Activated gamma-delta T cell treated with Interleukin-2 at 50 U/mL for 16 hours (primary cell): ENCODE measurements around the gene PLEKHD1.

Experiments
- DNase-seq: peaks from one replicate; pipeline ENCODE4 v3.0.0-alpha.2; 2020

The PLEKHD1 gene

DNA sequence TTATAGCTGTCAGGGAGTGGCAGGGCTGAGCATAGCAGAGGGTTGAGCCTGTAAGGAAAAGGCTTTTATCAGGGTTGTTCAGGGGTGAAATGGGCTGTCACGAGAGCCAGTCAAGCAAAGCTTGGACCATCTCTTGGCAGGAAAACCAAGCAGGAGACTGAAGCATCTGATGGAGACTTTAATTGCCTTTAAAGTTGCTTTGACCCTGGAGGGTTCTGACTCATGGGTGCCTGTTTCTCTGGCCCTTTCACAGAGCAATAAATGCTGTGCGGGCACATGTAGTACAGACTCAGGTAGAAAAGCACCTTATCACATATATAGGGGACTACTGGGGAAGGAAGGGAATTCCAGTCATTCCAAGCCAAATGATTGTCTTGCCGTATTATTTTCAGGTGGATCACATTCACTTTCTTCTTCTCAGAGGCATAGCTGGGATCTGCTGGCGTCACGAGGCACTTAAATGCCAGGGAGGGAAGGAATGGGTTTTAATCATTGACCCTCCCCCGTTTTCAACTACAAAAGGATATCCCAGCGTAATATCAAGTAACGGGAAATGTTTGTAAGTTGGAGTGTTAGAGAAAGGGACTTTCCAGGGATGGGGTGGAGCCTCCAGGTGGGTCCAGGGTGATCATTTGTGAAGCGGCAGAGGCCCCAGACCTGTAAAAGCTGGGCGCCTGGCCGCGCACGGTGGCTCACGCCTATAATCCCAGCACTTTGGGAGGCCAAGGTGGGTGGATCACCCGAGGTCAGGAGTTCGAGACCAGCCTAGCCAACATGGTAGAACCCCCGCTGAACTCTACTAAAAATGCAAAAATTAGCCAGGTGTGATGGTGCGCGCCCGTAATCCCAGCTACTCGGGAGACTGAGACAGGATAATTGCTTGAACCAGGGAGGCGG, 34.9 kb downstream of the PLEKHD1 start:
- no peak for DNase-seq

DNA sequence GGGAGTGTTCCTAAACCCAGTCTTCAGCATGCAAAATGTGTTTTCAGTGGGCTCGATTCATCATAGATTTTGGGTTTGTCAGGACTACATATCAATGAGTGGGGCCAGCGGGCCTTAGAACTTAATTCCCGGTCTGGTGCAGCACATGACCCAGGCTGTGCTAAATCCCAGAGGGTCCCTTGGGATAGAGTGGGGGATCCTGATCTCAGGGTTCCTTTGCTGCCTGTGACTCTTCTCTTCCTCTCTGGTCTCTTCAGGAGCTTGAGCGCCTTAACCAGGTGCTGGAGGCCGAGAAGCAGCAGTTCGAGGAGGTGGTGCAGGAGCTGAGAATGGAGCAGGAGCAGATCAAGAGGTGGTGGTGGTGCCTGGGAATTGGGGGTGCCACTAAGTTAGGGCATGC, 37.5 kb downstream of the PLEKHD1 start:
- DNase-seq, result no peak

DNA sequence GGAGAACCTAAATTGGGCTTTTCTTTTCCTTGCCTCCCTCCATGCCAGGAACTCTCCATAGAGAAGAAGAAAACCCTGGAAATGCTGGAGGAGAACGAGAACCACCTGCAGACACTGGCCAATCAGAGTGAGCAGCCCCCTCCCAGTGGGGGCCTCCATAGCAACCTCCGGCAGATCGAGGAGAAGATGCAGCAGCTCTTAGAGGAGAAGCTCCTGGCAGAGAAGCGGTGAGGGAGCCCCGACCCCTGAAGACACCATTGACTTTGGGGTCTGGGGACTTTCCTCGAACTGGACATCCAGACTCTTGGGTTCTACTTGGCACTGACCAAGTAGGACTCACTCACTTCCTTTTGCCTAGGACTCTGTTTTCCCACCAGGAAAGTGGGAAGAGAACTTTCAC, 41.4 kb downstream of the PLEKHD1 start:
- no peak for DNase-seq

DNA sequence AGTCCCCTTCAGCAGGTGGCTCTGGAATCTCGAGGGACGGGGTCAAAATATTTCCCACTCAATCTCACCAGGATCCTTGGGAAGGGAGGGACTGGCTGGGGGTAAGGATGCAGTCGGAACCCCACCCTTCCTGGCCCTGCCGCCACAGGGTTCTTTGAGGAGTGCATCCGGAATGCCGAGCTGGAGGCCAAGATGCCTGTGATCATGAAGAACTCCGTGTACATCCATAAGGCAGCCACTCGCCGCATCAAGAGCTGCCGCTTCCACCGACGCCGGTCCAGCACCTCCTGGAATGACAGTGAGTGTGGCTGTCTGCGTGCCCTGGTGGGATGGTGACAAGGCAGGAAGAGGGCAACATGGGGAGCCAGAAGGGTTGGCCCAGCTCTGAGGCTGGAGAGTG, 43.1 kb downstream of the PLEKHD1 start:
- DNase-seq, result no peak

DNA sequence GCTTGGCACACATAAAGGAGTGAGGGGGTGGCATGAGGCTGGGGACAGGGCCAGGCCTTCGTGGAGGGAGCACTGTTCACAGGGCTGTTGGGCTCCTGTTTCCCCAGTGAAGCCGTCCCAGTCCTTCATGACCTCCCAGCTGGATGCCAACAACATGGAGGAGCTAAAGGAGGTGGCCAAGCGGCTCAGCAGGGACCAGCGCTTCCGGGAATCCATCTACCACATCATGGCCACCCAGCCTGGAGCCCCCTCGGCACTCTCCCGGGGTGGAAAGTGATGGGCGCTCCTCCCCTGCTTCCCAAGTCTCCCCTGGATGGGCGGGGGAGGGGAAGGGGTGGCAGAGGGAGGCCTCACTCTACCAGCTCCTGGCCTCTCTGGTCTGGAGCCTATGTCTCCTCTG, 43.6 kb downstream of the PLEKHD1 start:
- DNase-seq, result no peak

DNA sequence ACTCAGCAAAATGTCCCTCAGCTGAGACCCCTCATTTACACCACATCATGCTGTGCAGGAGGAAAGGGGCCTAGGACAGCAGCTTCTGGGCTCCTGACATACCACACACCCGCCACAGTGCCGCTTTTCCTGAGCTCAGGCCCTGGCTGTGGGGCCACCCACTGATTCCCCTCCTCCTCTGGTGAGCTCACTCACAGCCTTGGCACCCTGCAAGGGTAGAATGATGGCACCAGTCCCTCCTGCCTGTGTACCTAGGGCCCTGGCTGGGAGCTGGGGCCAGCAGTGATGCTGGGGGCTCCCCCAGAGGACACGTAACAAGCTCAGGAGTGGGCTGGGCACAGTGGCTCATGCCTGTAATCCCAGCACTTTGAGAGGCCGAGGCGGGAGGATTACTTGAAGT, 44.4 kb downstream of the PLEKHD1 start:
- DNase-seq, result no peak

DNA sequence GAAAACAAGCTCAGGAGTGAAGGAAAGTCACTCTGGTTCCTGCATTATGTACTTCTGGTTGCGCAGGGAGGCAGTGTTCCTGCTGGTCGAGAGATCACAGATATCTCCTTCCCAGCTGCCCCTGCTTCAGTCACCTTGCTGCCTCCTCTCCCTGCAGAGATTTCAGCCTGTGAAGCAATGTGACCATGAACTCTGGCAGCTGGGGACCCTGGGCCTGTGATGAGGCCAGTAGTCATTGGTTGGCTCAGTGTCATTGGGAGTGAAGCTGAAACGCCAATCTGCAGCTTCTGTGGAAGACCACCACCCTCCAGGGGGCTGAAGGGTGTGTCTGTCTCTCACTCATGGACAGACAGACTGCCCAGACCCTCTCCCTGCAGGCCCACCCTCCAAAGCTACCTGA, 45.0 kb downstream of the PLEKHD1 start:
- DNase-seq, result no peak

DNA sequence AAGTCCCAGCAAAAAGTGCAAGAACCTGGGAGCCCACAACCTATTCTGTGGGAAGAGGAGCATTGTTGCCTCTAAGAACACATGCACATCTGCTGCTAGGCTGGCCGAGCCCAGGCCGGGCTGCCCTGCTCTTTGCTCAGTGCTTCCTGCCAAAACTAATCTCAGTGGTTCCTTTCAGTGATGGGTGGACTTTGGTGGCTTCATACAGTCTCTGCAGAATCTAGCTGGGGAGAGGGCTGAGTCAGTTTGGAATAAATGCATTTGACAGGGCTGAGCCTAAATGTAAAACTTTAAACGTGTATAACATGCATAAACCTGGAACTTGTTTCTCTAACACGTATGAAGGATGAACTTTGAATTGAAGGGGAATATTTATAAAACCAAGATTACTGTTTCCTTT, 45.6 kb downstream of the PLEKHD1 start:
- DNase-seq, result no peak

DNA sequence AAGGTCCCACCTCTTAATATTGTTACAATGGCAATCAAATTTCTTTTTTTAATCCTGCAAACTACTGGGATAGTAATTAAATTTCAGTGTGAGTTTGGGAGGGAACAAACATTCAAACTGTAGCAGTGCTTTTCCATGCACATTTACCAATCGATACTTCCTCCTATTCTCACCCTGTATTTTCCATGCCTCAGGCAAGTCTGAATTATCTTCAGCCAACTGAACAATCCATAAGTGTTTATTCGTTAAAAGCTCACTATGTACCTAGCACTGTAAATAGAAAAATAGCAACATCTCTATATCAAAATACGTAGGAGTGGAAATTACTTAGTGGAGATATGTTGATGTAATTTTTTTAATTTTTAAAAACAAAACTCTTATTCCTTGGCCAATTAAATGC, 46.6 kb downstream of the PLEKHD1 start:
- no peak for DNase-seq

DNA sequence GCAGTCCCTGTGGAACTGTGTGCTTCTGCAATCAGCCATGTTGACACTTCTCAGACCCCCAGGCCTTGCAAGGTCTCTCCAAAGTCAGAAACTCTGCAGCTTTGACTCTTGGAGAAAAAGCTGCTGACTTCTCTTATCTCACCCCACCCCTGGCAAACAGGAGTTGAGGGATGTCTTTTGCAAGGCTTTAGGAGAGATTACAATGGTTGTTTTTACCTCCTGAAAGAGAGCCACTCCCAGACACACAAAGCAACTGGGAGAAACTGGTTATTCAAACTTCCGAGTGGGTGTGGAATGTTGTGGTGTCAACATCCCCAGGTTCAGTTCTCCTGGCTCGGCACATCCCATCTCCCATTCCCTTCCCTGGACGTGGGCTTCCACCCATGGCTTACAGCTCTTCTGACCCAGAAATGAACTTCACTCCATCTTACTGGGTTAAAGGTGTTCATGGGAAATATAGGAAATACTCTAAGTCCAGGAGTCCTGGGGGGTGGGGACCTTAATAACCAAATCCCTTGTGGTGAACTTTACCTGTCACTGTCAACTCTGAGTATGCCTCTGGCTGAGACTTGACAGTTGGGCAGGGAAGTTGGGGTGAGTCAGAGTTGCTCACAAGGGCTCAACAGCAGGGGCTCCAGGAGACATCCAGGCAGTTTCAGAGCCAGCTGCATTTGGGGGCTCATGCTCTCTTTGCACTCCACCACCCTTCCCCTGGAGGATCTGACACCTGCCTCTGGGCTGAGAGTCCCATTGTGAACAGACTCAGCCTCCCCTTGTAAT, 48.2 kb downstream of the PLEKHD1 start:
- no peak for DNase-seq

DNA sequence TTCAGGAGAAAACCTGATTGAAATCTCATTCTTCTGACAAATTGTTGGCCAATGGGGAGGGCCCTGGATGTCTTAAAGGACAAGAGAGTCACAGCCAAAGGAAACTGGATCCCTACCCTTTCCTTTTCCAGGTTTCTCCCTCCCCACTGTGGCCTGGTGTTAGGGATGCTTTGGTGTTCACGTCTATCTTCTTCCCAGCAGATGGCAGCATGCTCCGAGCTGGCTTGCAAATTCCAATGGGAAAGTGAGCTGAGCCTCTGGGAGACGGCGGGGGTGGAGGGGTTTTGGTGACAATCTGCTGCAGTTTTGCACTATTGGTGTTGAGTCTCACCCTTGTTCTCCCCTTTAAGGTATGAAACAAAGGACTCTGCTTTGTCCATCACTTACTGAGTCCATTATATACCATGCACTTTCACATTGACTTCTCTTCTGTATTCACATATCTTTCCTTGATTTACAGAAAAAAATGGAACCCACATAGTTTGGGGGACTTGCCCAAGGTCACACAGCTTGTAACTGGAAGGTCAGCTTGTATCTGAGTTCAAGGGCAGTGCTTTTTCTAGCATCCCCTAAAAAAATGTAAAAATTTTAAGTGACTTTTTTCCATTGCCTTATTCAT, 50.8 kb downstream of the PLEKHD1 start:
- DNase-seq, result no peak

DNA sequence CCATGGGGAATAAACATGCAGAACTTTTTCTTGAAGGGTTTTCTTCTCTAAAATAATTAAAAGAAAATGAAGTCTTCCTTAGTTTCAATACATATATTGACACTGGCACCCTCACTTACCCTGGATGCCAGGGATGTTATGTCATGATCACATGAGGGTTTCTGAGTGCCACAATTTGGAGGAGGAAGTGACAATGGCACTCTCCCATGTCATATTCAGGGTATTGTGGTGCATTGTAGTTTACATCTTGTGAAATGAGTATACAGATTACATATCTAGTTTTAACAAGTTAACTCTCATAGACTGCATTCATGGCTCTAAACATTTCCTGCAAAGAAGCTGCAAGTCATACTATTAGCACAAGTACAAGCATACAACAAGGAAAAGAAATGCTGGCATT, 52.4 kb downstream of the PLEKHD1 start:
- no peak for DNase-seq

DNA sequence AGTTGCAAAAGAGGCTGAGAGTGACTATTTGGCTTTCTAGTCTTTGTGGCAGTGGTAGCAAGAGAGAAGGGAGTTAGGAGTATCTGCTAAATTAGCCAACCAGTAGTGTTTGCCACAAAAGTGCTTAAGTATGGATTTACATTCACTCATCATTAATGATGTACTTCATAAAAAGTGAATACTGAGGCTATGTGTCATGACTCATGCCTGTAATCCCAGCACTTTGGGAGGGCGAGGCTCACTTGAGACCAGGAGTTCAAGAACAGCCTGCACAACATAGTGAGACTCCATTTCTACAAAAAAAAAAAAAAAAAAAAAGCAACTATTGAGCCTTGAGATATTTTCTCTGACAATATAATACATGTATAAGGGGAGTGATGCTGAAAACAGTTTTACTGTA, 53.4 kb downstream of the PLEKHD1 start:
- no peak for DNase-seq

DNA sequence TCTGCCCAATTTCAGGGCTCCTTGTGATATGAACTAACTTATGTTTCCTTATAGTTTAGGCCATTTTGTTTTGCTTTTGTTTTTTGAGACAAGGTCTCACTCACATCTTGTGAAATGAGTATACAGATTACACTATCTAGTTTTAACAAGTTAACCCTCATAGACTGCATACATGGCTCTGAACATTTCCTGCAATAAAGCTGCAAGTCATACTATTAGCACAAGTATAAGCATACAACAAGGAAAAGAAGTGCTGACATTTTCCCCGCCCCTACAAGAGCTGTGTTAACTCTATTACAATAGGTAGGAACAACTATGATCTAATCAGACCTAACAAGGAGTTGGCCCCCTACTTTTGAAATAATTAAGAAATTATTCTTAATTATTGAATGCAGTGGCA, 54.2 kb downstream of the PLEKHD1 start:
- no peak for DNase-seq

DNA sequence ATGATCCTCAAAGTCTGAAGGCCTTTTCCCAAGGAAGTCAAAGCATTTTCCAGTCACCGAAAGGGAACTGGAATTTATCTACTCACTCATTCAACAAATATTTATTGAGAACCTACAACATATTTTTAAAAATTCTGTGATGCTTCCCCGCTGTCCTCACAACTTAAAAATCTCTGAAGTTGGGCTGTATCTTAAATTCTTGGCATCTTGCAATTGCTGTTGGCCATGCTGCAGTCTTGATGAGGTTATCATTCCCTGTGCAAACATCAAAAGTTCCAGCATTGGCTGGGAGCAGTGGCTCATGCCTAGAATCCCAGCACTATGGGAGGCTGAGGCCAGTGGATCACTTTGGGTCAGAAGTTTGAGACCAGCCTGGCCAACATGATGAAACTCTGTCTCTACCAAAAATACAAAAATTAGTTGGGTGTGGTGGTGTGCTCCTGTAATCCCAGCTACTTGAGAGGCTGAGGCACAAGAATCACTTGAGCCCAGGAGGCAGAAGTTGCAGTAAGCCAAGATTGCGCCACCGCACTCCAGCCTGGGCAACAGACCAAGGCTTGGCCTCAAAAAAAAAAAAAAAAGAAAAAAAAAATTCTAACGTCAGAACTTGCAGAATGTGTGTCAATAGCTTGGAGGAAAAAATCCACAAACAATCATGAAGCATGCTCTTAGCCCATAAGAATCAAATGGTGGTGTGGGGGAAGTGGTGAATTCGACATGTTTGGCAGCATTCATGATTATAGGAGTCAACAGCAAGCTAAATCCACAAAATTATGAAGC, 55.3 kb downstream of the PLEKHD1 start:
- DNase-seq, result no peak

DNA sequence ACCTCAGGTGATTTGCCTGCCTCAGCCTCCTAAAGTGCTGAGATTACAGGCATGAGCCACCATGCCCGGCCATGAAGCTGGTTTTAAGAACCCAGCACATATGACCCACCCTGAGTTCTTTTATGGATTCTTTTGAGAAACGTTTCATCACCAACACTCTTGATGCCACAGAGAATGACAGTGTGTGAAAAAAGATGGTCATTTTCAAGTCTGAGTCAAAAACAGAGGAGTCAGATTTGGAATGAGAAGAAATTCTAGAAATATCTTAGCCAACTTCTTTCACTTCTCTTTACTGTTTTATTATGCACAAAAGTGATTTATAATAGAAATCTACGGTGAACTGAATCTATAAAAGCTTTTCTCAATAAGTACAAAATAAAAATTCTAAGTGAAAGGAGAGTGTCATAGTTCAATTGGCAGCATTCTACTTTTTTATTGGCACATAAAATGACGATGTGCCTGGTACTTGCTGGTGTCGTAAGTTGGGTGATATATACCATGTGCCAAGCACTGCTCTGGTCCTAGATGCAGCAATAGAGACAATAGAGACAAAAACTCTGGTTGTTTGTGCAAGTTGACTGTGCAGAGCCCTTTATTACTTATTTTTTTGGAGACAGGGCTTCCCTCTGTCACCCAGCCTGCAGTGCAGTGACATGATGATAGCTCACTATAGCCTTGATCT, 56.3 kb downstream of the PLEKHD1 start:
- no peak for DNase-seq

DNA sequence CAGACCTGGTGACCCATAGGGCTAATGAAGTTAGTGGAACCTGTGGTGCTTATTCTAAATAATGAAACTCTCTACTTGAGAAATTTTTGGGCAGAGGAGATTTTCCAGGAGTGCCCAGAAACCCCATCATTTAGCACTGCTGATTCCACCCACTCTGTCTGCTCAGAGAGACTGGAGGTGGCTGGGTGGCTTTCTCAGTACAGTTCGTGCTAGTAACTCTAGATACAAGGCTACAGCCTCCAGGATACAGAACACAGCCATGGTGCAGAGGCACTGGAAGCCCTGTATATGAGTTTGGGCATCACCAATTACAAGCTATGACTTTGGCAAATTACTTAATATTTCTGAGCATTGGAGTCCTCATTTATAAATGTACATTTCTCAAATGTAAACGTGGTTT, 57.8 kb downstream of the PLEKHD1 start:
- DNase-seq, result no peak

DNA sequence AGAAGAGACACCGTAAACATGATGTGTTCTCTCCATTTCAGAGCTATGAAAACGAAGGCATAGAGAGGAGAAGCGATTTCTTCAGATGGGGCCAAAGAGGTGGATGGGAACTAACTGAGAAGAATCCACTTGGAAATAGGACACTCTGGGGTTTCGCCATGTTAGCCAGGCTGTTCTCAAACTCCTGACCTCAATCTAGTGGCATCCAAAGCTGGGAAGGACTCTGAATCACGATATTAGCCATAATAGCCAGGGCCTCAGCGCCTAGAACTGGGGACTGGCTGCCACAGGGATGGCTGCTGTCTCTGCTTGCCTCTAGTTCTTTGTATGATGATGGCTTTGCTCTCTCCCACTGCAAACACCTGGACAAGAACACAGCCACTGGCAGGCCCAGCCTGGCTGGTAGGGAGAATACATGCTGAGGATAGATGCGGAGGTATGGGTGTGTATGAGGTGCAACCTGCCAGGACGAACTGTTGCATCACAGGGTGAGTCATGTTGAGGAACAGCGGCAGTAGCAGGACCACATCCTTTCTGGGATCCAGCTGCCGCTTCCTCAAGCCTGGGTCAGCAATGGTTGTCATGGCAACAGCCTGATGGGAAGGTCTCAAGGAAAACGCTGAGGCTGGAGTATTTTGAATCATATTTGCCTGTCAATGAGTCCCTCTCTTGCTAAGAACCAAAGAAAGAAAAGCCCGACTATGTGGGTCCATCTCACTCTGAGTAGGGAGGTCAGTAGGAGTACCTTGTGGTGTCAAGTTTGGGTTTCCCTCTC, 59.0 kb downstream of the PLEKHD1 start:
- peak; percentile 5 for DNase-seq

DNA sequence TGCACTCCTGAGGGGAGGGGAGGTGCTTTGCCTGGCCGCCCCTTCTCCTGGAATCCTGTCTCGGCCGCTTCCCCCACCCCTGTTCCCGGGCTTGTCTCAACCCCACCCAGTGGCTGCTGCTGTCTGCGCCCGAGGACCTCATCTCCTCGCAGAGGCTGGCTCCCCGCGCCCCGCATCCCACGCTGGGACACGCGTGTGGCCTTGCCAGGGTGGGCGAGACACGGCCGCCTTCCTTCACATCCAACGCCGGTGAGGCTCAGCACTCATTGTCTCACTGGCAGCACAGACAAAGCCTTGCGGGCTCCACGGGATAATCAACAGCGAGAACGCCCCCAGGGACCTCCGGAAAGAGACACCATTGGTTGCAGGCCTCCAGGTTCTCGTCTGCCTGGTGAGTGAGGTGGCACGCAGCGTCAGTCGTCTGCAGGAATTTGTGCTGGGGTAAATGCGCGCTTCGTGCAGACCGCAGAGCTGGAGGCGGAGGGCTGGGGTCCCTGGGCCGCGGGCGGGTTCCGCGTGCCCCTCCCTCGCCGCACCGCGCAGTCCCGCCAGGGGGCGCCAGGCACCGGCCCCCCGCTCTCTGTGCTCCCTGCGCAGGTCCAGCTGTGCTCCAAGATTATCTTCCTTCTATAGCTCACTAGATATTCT, 63.3 kb downstream of the PLEKHD1 start:
- no peak for DNase-seq

DNA sequence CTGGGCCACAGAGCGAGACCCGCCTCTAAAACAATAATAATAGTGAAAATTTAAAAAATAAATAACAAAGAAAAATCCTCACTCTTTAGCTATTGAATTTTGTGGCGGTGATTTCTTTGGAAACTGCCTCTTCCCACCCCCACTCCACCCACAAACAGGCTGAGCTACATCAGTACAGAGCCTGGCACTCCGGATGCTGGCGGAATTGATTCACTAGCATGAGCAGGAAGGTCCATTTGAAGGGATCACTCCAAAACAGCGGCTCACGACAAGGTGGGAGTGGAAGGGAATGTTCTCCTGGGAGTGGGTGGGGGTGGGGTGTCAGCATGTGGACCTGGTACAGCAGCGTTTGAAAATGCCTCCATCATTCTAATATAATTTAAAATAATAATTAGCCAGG, 64.0 kb downstream of the PLEKHD1 start:
- no peak for DNase-seq

DNA sequence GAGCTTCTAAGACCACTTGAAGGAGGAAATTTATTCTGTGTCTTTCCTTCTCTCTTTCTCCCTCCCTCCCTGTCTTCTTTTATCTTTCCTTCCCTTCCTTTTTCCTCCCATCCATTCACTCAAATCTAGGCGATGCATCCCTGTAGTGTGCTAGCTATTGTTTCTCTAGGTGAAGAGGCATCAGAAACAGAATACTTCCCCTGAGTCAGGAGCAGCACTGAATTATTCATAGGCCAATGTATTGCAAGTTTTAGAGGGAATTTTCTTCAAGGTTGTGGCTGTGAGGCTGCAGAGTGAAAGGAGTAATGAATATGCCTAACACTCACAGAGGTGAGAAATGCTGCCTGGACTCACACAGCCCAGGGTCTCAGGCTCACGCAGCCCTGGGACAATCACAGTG, 67.0 kb downstream of the PLEKHD1 start:
- DNase-seq, result no peak
